Gastroesophageal sphincter (tissue), 4 donors: ENCODE measurements around the gene SNX12. TPM values are rescaled to one million over a fixed set of nuclear protein-coding genes. Genes with fewer than 3 reads are reported as not detected.

ENCODE experiments used
- ATAC-seq: fragments of 150-250 bp; one replicate; pipeline ENCODE4 v1.9.1; 2016; ENCODE audit warnings: mild to moderate bottlenecking, moderate library complexity
- H3K27ac ChIP-seq, 4 donors: fragments of 200-600 bp; sonication (generic) in 3 of 4; 1 replicate in 3 of 4; 2 replicates in 1 of 4; pipeline ENCODE4 v1.5.1; 2016 to 2019
- H3K27me3 ChIP-seq: fragments of 200-600 bp; sonication (generic); one replicate; pipeline ENCODE4 v1.5.1; 2019
- H3K36me3 ChIP-seq, 2 donors: fragments of 200-600 bp; sonication (generic); one replicate each; pipeline ENCODE4 v1.5.1; 2019; ENCODE audit warnings: control low read depth in 1 of 2
- H3K4me1 ChIP-seq, 3 donors: fragments of 200-600 bp; sonication (generic); 1 replicate in 2 of 3; 2 replicates in 1 of 3; pipeline ENCODE4 v1.5.1; 2016 to 2019; ENCODE audit warnings: control low read depth in 2 of 3
- H3K4me3 ChIP-seq, 2 donors: fragments of 200-600 bp; sonication (generic); one replicate each; pipeline ENCODE4 v1.5.1; 2019; ENCODE audit warnings: mild to moderate bottlenecking in 1 of 2, moderate library complexity in 1 of 2
- H3K9me3 ChIP-seq, 3 donors: fragments of 200-600 bp; sonication (generic); one replicate each; pipeline ENCODE4 v1.5.1; 2017 to 2019; ENCODE audit warnings: control low read depth in 2 of 3
- EP300 ChIP-seq: sonication (generic); formaldehyde crosslinking; IDR thresholded peaks from one replicate; pipeline ENCODE4 v1.6.1; 2017; ENCODE audit warnings: antibody characterized with exemption, mild to moderate bottlenecking
- POLR2A ChIP-seq, 2 donors: fragments of 450-650 bp; IDR thresholded peaks; one replicate each; pipeline ENCODE4 v1.6.1; 2017; ENCODE audit warnings: antibody characterized with exemption in 2 of 2, mild to moderate bottlenecking in 2 of 2, moderate library complexity in 1 of 2
- POLR2AphosphoS5 ChIP-seq: sonication (generic); formaldehyde crosslinking; IDR thresholded peaks from one replicate; pipeline ENCODE4 v1.6.1; 2017; ENCODE audit warnings: antibody characterized with exemption
- WGBS, 2 donors: methylation state at CpG; one replicate each; pipeline ENCODE4 v1.1.5; 2018; ENCODE audit warnings: low coverage in 1 of 2; 5-methylcytosine and 5-hydroxymethylcytosine counted together
- total RNA-seq, 4 donors: library from RNA; depleted of rRNA; stranded (reverse); fragments of >200 nt; gene quantifications; one replicate each; pipeline ENCODE4 v1.1.0, GENCODE V29; 2016
- TF ChIP-seq, protein P1 (sequence below), 4 experiments: fragments of 200-600 bp in 2 of 4; fragments of 450-650 bp in 2 of 4; sonication (generic) in 1 of 4; IDR thresholded peaks; one replicate each; pipeline ENCODE4 v1.5.1; 2017 to 2019; ENCODE audit warnings: antibody characterized with exemption in 4 of 4, mild to moderate bottlenecking in 2 of 4, moderate library complexity in 2 of 4

The SNX12 gene
- total RNA-seq, 4 donors from 2014 or later = 43.1 to 81.7 (median 52.0) TPM

DNA sequence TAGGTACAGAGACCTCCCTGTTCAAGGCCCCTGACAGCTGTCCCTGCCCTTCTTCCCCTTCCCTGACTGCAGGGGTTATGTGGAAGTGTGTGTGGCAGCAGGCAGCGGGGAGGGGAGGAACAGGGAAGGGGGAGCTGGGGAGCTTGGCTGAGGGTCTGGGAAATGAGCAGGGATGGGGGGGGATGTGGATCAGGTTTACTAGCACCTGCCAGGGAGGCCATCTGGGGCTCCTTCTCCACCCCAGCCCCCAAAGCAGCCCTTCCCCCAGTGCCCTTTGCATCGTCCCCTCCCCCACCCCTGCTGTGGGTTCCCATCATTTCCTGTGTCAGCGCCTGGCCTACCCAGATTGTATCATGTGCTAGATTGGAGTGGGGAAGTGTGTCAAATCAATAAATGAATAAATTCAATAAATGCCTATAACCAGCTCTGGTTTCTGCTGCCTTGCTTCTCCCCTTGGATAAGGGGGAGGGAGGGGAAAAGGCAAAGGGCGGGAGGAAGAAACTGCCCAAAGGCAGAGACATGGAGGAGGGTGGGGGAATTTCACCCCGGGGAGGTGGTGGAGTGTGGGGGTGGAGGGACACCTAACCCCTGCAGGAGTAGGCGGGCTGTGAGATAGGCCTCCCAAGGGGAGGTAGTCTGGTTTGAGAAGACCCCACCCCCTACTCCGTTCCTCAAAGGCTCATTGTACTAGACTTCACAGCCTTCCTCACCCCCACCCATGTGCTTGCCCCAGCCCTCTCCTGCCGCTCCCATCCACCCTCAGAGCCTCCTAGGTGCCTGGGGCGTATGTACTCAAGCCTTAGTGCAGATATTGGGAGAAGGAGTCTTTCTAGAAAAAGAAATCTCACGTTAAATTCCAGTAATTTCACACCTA, 35.2 kb upstream of the SNX12 start:
- no peaks in the 10 kb centered on the region for H3K9me3 ChIP-seq
- peaks cover 0 to 4% (median 0%) of the 10 kb centered on the region in 3 donors for H3K4me1 ChIP-seq
- TF ChIP-seq POLR2A (IDR thresholded peaks at IDR 0.05) = no peak
- no peak for TF ChIP-seq POLR2AphosphoS5
- TF ChIP-seq EP300 = no peak
- TF ChIP-seq, protein P1, sequence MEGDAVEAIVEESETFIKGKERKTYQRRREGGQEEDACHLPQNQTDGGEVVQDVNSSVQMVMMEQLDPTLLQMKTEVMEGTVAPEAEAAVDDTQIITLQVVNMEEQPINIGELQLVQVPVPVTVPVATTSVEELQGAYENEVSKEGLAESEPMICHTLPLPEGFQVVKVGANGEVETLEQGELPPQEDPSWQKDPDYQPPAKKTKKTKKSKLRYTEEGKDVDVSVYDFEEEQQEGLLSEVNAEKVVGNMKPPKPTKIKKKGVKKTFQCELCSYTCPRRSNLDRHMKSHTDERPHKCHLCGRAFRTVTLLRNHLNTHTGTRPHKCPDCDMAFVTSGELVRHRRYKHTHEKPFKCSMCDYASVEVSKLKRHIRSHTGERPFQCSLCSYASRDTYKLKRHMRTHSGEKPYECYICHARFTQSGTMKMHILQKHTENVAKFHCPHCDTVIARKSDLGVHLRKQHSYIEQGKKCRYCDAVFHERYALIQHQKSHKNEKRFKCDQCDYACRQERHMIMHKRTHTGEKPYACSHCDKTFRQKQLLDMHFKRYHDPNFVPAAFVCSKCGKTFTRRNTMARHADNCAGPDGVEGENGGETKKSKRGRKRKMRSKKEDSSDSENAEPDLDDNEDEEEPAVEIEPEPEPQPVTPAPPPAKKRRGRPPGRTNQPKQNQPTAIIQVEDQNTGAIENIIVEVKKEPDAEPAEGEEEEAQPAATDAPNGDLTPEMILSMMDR (IDR thresholded peaks at IDR 0.05) = no peak
- 47 to 100% methylated on average over 1 to 2 of the region's 10 CpGs for WGBS, 2 donors
- no peak overlapping the region for H3K4me3 ChIP-seq
- ATAC-seq = peak; percentile 14
- H3K27ac ChIP-seq = peak overlapping the region in 3 of 4 donors; percentile 24 to 37 (median 35)
- peaks cover 0 to 6% of the 10 kb centered on the region in 2 donors for H3K36me3 ChIP-seq
- H3K27me3 ChIP-seq = no peaks in the 10 kb centered on the region

DNA sequence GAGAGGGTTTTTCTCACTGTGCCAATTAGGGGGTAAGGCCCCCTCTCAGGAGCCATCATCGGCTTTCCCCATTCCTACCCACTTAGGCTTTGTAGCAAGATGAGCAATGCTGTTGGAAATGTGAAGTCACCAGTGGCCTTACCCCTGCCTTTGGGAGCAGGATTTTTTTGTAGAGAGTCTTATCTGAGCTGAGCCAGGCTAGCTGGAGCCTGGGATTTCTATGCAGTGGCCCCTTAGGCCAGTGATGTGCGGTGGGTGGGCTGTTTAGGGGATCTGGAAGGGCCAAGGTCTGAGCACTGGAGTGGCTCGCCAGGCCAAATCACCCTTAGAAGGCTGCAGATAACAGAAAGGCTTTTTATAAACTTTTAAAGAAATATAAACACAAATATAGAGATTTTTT, 34.2 kb upstream of the SNX12 start:
- Histone ChIP-seq H3K27ac (no peak overlapping the region), H3K4me3 (no peak overlapping the region), H3K9me3 (no peaks in the 10 kb centered on the region), H3K27me3 (no peaks in the 10 kb centered on the region), H3K36me3 (peaks cover 0 to 6% of the 10 kb centered on the region in 2 donors), H3K4me1 (peaks cover 0 to 15% (median 0%) of the 10 kb centered on the region in 3 donors)
- 60 to 90% methylated on average over 1 to 2 of the region's 3 CpGs for WGBS, 2 donors
- TF ChIP-seq POLR2AphosphoS5 (no peak), POLR2A (IDR thresholded peaks at IDR 0.05) (no peak), EP300 (no peak)
- TF ChIP-seq, protein P1 (IDR thresholded peaks at IDR 0.05) = no peak
- no peak for ATAC-seq

DNA sequence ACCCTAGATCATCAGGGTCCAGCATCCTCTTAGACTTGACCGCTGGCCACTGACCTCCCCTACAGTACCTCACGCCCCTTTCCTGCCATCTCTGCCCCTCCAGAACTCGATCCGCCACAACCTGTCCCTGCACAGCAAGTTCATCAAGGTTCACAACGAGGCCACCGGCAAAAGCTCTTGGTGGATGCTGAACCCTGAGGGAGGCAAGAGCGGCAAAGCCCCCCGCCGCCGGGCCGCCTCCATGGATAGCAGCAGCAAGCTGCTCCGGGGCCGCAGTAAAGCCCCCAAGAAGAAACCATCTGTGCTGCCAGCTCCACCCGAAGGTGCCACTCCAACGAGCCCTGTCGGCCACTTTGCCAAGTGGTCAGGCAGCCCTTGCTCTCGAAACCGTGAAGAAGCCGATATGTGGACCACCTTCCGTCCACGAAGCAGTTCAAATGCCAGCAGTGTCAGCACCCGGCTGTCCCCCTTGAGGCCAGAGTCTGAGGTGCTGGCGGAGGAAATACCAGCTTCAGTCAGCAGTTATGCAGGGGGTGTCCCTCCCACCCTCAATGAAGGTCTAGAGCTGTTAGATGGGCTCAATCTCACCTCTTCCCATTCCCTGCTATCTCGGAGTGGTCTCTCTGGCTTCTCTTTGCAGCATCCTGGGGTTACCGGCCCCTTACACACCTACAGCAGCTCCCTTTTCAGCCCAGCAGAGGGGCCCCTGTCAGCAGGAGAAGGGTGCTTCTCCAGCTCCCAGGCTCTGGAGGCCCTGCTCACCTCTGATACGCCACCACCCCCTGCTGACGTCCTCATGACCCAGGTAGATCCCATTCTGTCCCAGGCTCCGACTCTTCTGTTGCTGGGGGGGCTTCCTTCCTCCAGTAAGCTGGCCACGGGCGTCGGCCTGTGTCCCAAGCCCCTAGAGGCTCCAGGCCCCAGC, 32.7 kb upstream of the SNX12 start:
- ATAC-seq = no peak
- WGBS, 2 donors = no CpG with 5 or more reads among the region's 31 CpGs
- H3K4me3 ChIP-seq = no peak overlapping the region
- no peak overlapping the region for H3K27ac ChIP-seq
- H3K4me1 ChIP-seq = peaks cover 0 to 22% (median 0%) of the 10 kb centered on the region in 3 donors
- H3K9me3 ChIP-seq = no peaks in the 10 kb centered on the region
- H3K27me3 ChIP-seq = no peaks in the 10 kb centered on the region
- TF ChIP-seq EP300 = no peak
- TF ChIP-seq, protein P1 (IDR thresholded peaks at IDR 0.05) = no peak
- no peak for TF ChIP-seq POLR2A (IDR thresholded peaks at IDR 0.05)
- no peak for TF ChIP-seq POLR2AphosphoS5
- peaks cover 0 to 6% of the 10 kb centered on the region in 2 donors for H3K36me3 ChIP-seq

DNA sequence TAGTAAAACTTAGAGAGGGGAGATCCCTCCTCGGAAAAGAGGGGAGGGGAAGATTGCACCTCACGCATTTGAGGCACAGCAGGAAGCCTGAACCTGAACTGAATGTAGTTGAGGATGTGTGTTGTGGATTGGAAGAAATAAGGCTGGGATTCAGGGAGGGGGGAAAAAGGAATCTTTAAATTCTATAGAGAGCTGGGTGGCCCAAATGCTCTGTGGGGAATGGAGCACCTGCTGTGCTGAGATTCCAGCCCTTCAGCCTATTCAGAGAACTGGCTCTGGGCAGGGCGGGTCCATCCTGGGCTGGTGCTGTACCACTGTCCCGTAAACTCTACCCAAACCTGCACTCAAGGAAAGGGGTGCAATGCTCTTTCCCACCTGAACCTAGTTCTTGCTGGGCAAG, 31.6 kb upstream of the SNX12 start:
- 40 to 90% methylated on average over 1 to 4 of the region's 4 CpGs for WGBS, 2 donors
- Histone ChIP-seq H3K27me3 (no peaks in the 10 kb centered on the region), H3K4me1 (peaks cover 0 to 26% (median 0%) of the 10 kb centered on the region in 3 donors), H3K27ac (no peak overlapping the region), H3K36me3 (peaks cover 0 to 6% of the 10 kb centered on the region in 2 donors), H3K9me3 (no peaks in the 10 kb centered on the region), H3K4me3 (no peak overlapping the region)
- ATAC-seq = no peak
- TF ChIP-seq EP300 (no peak), POLR2AphosphoS5 (no peak), POLR2A (IDR thresholded peaks at IDR 0.05) (no peak)
- TF ChIP-seq, protein P1 (IDR thresholded peaks at IDR 0.05) = no peak
